BE2C (cell line): ENCODE measurements around the gene STK33.

Experiments
- DNase-seq: peaks from one replicate; pipeline ENCODE4 v3.0.0-alpha.2; 2020
- H3K27me3 ChIP-seq: fragments of 250-450 bp; sonication (Bioruptor Pico); 2 replicates; pipeline ENCODE4 v1.5.1; 2020; ENCODE audit warnings: mild to moderate bottlenecking
- H3K36me3 ChIP-seq: fragments of 250-450 bp; sonication (Bioruptor Pico); 2 replicates; pipeline ENCODE4 v1.5.1; 2020; ENCODE audit warnings: mild to moderate bottlenecking
- H3K4me1 ChIP-seq: fragments of 250-450 bp; sonication (Bioruptor Pico); 2 replicates; pipeline ENCODE4 v1.5.1; 2020
- H3K4me3 ChIP-seq: 2 replicates; pipeline ENCODE4 v1.5.1; 2011; ENCODE audit warnings: low read depth, low read length
- H3K9me3 ChIP-seq: fragments of 250-450 bp; sonication (Bioruptor Pico); 2 replicates; pipeline ENCODE4 v1.5.1; 2020
- CTCF ChIP-seq: IDR thresholded peaks from 2 replicates; pipeline ENCODE4 v1.5.1; 2012; ENCODE audit warnings: mild to moderate bottlenecking, low read depth, low read length

Gene STK33

GRCh38 chr11:8362899-8363298, 231.1 kb downstream of the STK33 start:
- no peak for DNase-seq
- no peak for TF ChIP-seq CTCF
- Histone ChIP-seq H3K27me3 (no peaks in the 10 kb centered on the region), H3K4me3 (no peak overlapping the region), H3K9me3 (no peaks in the 10 kb centered on the region), H3K4me1 (no peaks in the 10 kb centered on the region), H3K36me3 (no peaks in the 10 kb centered on the region)

GRCh38 chr11:8362491-8362890, 231.5 kb downstream of the STK33 start:
- Histone ChIP-seq H3K36me3 (no peaks in the 10 kb centered on the region), H3K4me1 (no peaks in the 10 kb centered on the region), H3K4me3 (no peak overlapping the region), H3K9me3 (no peaks in the 10 kb centered on the region), H3K27me3 (no peaks in the 10 kb centered on the region)
- no peak for TF ChIP-seq CTCF
- DNase-seq, result no peak

- Histone ChIP-seq H3K36me3 (no peaks in the 10 kb centered on the region), H3K4me1 (no peaks in the 10 kb centered on the region), H3K4me3 (no peak overlapping the region), H3K27me3 (no peaks in the 10 kb centered on the region), H3K9me3 (no peaks in the 10 kb centered on the region)
- no peak for DNase-seq
- TF ChIP-seq CTCF, result no peak
These were observed 232.3 kb downstream of the STK33 start for GRCh38 chr11:8361664-8362210.

- no peak for TF ChIP-seq CTCF
- no peak overlapping the region for H3K4me3 ChIP-seq
- H3K36me3 ChIP-seq, result no peaks in the 10 kb centered on the region
- no peaks in the 10 kb centered on the region for H3K27me3 ChIP-seq
- no peak for DNase-seq
- no peaks in the 10 kb centered on the region for H3K9me3 ChIP-seq
- H3K4me1 ChIP-seq, result no peaks in the 10 kb centered on the region
These were observed 232.8 kb downstream of the STK33 start for GRCh38 chr11:8361206-8361605.

- H3K36me3 ChIP-seq, result no peaks in the 10 kb centered on the region
- no peak overlapping the region for H3K4me3 ChIP-seq
- H3K27me3 ChIP-seq, result no peaks in the 10 kb centered on the region
- H3K4me1 ChIP-seq, result no peaks in the 10 kb centered on the region
- no peak; the same call in 1 of the 2 replicates for TF ChIP-seq CTCF
- H3K9me3 ChIP-seq, result no peaks in the 10 kb centered on the region
- DNase-seq, result no peak
These were observed 233.8 kb downstream of the STK33 start for GRCh38 chr11:8360086-8360828.

GRCh38 chr11:8359521-8359920, 234.5 kb downstream of the STK33 start:
- Histone ChIP-seq H3K36me3 (no peaks in the 10 kb centered on the region), H3K9me3 (no peaks in the 10 kb centered on the region), H3K4me1 (no peaks in the 10 kb centered on the region), H3K4me3 (no peak overlapping the region), H3K27me3 (no peaks in the 10 kb centered on the region)
- no peak for TF ChIP-seq CTCF
- no peak for DNase-seq
